ENCODE results near the gene CORO2B.

GRCh38 chr15:68612979-68613740 lies 34.4 kb downstream of the CORO2B start:
- TF ChIP-seq CTCF (IDR thresholded peaks at IDR 0.05; ENCODE audit: insufficient read depth, low read length, poor library complexity, severe bottlenecking) (no peak), EZH2phosphoT487 (conservative IDR thresholded peaks at IDR 0.05; ENCODE audit: low read length) (no peak)
